Panc1 (cell line): ENCODE measurements around the gene SAT1.

Experiments used
- CTCF ChIP-seq: fragments of 450-650 bp; IDR thresholded peaks from 2 replicates; pipeline ENCODE4 v1.5.1; 2017; ENCODE audit warnings: mild to moderate bottlenecking
- POLR2AphosphoS5 ChIP-seq: IDR thresholded peaks from 2 replicates; pipeline ENCODE4 v1.6.1; 2012; ENCODE audit warnings: mild to moderate bottlenecking, low read depth, low read length, moderate library complexity

GRCh38 chrX:23826216-23826615 lies 43.2 kb downstream of the SAT1 start:
- no peak for TF ChIP-seq CTCF
- TF ChIP-seq POLR2AphosphoS5, result no peak
